GM12878 (cell line): ENCODE measurements around the gene RASA4B. TPM values are rescaled to one million over a fixed set of nuclear protein-coding genes. Genes with fewer than 3 reads are reported as not detected.

ENCODE experiments used
- ATAC-seq: fragments of 200-7000 bp; cut with Tn5 transposase; 3 replicates; pipeline ENCODE4 v1.9.1; 2020; ENCODE audit warnings: mild to moderate bottlenecking, moderate library complexity
- BruUV-seq: library from RNA; stranded (reverse); fragments of 400-500 nt; replicated peaks from 2 replicates; lab custom pipeline; 2021; lab: Mats Ljungman, UMichigan
- CTCF ChIA-PET: fragments of 300-600 bp; sonication (Branson Sonifier 250); formaldehyde crosslinking; extraction: SDS; loops from one replicate; lab custom pipeline; 2021; ENCODE audit warnings: inconsistent platforms; lab: Yijun Ruan, JAX
- POLR2A ChIA-PET: fragments of 350-600 bp; formaldehyde crosslinking; extraction: SDS; loops from one replicate; lab custom pipeline; 2021; ENCODE audit warnings: inconsistent platforms; lab: Charles Lee
- RAD21 ChIA-PET: fragments of 300-600 bp; sonication (Branson Sonifier 250); formaldehyde crosslinking; loops from one replicate; lab custom pipeline; 2023; ENCODE audit warnings: antibody characterized with exemption; ENCODE audit not compliant: unreplicated experiment; lab: Charles Lee
- SMC1A ChIA-PET: fragments of 300-600 bp; sonication (Branson Sonifier 250); formaldehyde crosslinking; loops from one replicate; lab custom pipeline; 2023; ENCODE audit not compliant: unreplicated experiment, uncharacterized antibody; lab: Charles Lee
- DNase-seq: peaks from one replicate; pipeline ENCODE4 v3.0.0-alpha.2; 2011; ENCODE audit warnings: low read depth, low spot score
- FAIRE-seq: peaks from 3 replicates; lab custom pipeline; 2011; peaks lifted over from hg19 to GRCh38; lab: Jason Lieb, UNC
- H2AFZ ChIP-seq: 2 replicates; pipeline ENCODE4 v1.6.0; 2011; ENCODE audit warnings: low read depth, low read length, control low read depth; ENCODE audit not compliant: control insufficient read depth
- H3K27ac ChIP-seq: 2 replicates; pipeline ENCODE4 v1.5.1; 2011; ENCODE audit warnings: control low read depth; ENCODE audit not compliant: control insufficient read depth, insufficient read depth
- H3K27me3 ChIP-seq, 2 experiments: replicated peaks in 1 of 2; 2 replicates each; pipeline versions ENCODE4 v1.6.0 to v1.6.1; 2011; ENCODE audit warnings: low read length in 1 of 2; ENCODE audit not compliant: control insufficient read depth in 2 of 2, insufficient read depth in 2 of 2
- H3K36me3 ChIP-seq, 2 experiments: 2 replicates each; pipeline ENCODE4 v1.5.1; 2011; ENCODE audit warnings: low read length in 1 of 2; ENCODE audit not compliant: control insufficient read depth in 2 of 2, insufficient read depth in 2 of 2
- H3K4me1 ChIP-seq: 2 replicates; pipeline ENCODE4 v1.6.1; 2011; ENCODE audit warnings: mild to moderate bottlenecking, low read length, moderate library complexity, mixed read lengths; ENCODE audit not compliant: control insufficient read depth, insufficient read depth
- H3K4me2 ChIP-seq: 2 replicates; pipeline ENCODE4 v1.6.0; 2011; ENCODE audit warnings: control low read depth; ENCODE audit not compliant: control insufficient read depth, insufficient read depth
- H3K4me3 ChIP-seq: fragments of 200-600 bp; sonication (generic); 2 replicates; pipeline ENCODE4 v1.5.1; 2016
- H3K79me2 ChIP-seq: 2 replicates; pipeline ENCODE4 v1.6.0; 2011; ENCODE audit warnings: low read length; ENCODE audit not compliant: control insufficient read depth, insufficient read depth
- H3K9ac ChIP-seq: 2 replicates; pipeline ENCODE4 v1.8.0; 2011; ENCODE audit warnings: low read length, control low read depth, mixed read lengths; ENCODE audit not compliant: control insufficient read depth, insufficient read depth
- H3K9me3 ChIP-seq: replicated peaks from 3 replicates; pipeline ENCODE4 v1.5.1; 2011; ENCODE audit warnings: mild to moderate bottlenecking, low read length; ENCODE audit not compliant: control insufficient read depth, insufficient read depth
- H4K20me1 ChIP-seq: 2 replicates; pipeline ENCODE4 v1.6.0; 2011; ENCODE audit not compliant: control insufficient read depth, insufficient read depth
- NBN ChIP-seq: fragments of 450-650 bp; IDR thresholded peaks from 2 replicates; pipeline ENCODE4 v1.6.1; 2016
- NR2C2 ChIP-seq: IDR thresholded peaks from 2 replicates; pipeline ENCODE4 v1.6.1; 2011; ENCODE audit warnings: borderline replicate concordance, low read depth; ENCODE audit not compliant: control insufficient read depth, insufficient read length
- ZNF207 ChIP-seq: fragments of 450-650 bp; IDR thresholded peaks from 2 replicates; pipeline ENCODE4 v1.6.1; 2014; ENCODE audit warnings: antibody characterized with exemption, mild to moderate bottlenecking, borderline replicate concordance
- ZNF622 ChIP-seq: fragments of 450-650 bp; IDR thresholded peaks from 2 replicates; pipeline ENCODE4 v1.6.1; 2017; ENCODE audit warnings: mild to moderate bottlenecking, inconsistent platforms
- WGBS: methylation state at CpG from one replicate; pipeline ENCODE4 v1.1.6; 2016; ENCODE audit warnings: low lambda C conversion rate; ENCODE audit not compliant: insufficient replicate concordance, insufficient coverage; ENCODE audit errors: missing lambda C conversion rate; 5-methylcytosine and 5-hydroxymethylcytosine counted together
- in situ Hi-C: fragments of 300-500 bp; cut with MboI; formaldehyde crosslinking; loops from 9 replicates; pipeline ENCODE4 v1.14.3; 2018; ENCODE audit warnings: mixed read lengths
- intact Hi-C: fragments of 100-400 bp; cut with micrococcal nuclease; formaldehyde crosslinking; loops from one replicate; pipeline ENCODE4 v1.14.2; 2022; ENCODE audit not compliant: unreplicated experiment
- polyA plus RNA-seq, 11 experiments: library from polyadenylated mRNA; depleted of rRNA in 4 of 11; unstranded in 6 of 11; stranded (reverse) in 5 of 11; fragments of >200 nt; fragmentation: Nextera tagmentation in 4 of 11; fragmentation: Illumina TruSeq in 1 of 11; extraction: Ambion mirVana in 4 of 11; extraction: Trizol in 1 of 11; gene quantifications; 1 replicate in 1 of 11; 2 replicates in 10 of 11; pipeline versions ENCODE4 v1.2.1 to v1.2.3, GENCODE V29; 2011 to 2016; ENCODE audit warnings: inconsistent platforms in 2 of 11, missing spikeins in 2 of 11, low read depth in 1 of 11
- total RNA-seq, 4 experiments: library from RNA; depleted of rRNA in 3 of 4; stranded (reverse); fragments of >200 nt in 3 of 4; fragmentation: Illumina TruSeq in 1 of 4; extraction: Trizol in 1 of 4; gene quantifications; 2 replicates each; pipeline versions ENCODE4 v1.2.1 to v1.2.3, GENCODE V29; 2013 to 2021

The RASA4B gene
- total and polyA plus RNA-seq, 10 of the 15 experiments (the other 5 are each of a cell fraction or from before 2014, with no cell fraction given), result 0.10 to 16.4 (median 6.4) TPM

DNA sequence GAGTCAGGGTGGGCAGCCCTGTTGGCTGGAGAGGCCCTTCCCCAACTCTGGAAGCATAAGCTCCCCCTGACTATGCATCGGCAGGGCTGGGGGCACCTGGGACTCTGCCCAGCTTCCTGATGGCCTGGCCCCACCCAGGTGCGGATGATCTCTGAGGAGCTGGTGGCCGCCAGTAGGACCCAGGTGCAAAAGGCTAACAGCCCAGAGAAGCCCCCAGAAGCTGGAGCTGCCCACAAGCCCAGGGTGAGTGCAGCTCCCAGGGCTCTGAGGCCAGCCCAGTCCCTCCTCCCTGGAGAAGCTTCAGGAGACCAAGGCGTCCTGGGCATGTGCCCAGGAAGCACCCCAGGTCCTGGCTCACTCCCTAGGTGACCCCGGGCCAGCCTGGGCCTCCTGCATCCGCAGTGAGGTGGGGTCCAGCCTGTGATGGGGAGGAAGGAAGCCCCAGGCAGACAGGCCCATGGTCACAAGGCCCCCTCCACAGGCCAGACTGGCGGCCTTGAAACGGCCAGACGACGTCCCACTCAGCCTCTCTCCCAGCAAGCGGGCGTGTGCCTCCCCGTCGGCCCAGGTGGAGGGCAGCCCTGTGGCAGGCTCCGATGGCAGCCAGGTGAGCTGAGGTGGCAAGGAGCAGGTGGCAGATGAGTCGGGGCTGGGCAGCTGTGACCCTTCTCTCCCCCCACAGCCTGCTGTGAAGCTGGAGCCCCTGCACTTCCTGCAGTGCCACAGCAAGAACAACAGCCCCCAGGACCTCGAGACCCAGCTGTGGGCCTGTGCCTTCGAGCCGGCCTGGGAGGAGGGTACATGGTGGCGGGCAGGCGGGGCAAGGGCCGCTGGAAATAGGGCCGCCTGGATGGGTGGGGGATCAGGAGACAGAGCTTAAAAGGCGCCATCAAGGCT lies 49.7 kb downstream of the RASA4B start:
- Histone ChIP-seq H3K27me3 (no peaks in the 10 kb centered on the region), H3K27ac (no peak overlapping the region), H3K9ac (no peak overlapping the region), H3K4me2 (no peak overlapping the region), H3K36me3 (peaks cover 6 to 20% of the 10 kb centered on the region in 2 experiments), H3K79me2 (peaks cover 29% of the 10 kb centered on the region), H3K9me3 (no peaks in the 10 kb centered on the region), H3K4me3 (no peak overlapping the region), H3K4me1 (peaks cover 15% of the 10 kb centered on the region)
- ATAC-seq (no peak), FAIRE-seq (no peak)
- SMC1A ChIA-PET, result interaction anchor here (0.8 to 3.7 kb wide), 4 partner anchors 23 to 64 kb away, joined by 3 to 32 read pairs (median 4); no protein-coding TSS in a partner anchor
- WGBS, result 95% methylated on average over 23 of the region's 24 CpGs
- intact Hi-C loops (loop anchor here (5.0 kb wide), 1 partner anchor 181 kb away; the partner anchor contains the start of gene SH2B2), in situ Hi-C loops (no loop called here)
- TF ChIP-seq NR2C2 (no peak), ZNF207 (no peak), ZNF622 (no peak), NBN (no peak)
- TF ChIP-seq, all 136 proteins: peak for 0
- RAD21 ChIA-PET, result interaction anchor here (0.8 to 2.2 kb wide), 5 partner anchors 35 to 64 kb away, joined by 3 to 9 read pairs (median 6); partner anchors contain the start of gene ORAI2
- no TSS peak for BruUV-seq
- POLR2A ChIA-PET, result interaction anchor here (0.6 kb wide), 1 partner anchor 446 kb away, joined by 3 read pairs; no protein-coding TSS in a partner anchor
- Histone ChIP-seq H2AFZ (no peak overlapping the region), H4K20me1 (no peaks in the 10 kb centered on the region)
- CTCF ChIA-PET, result interaction anchor here (0.6 to 7.0 kb wide), 12 partner anchors 18 to 1224 kb away, joined by 3 to 94 read pairs (median 4); no protein-coding TSS in a partner anchor
- no peak for DNase-seq
